KBM-7 (cell line): ENCODE measurements around the gene HOXB13.

Source experiments
- DNase-seq: peaks from one replicate; pipeline ENCODE4 v3.0.0-alpha.2; 2015
- in situ Hi-C: fragments of 300-500 bp; cut with MboI; formaldehyde crosslinking; loops from 2 replicates; pipeline ENCODE4 v1.14.3; 2020; ENCODE audit warnings: low sequenced_read_pairs, low pct_unique_long_range_greater_than_20kb, mixed read lengths

Gene HOXB13

GRCh38 chr17:48728232-48729231 lies at the start of gene HOXB13:
HOXB13 (minus strand) TSS chr17:48728750; CDS start chr17:48728593, 157 bp downstream.
- no peak for DNase-seq
- in situ Hi-C loops = no loop called here

GRCh38 chr17:48776602-48777001 lies 48.1 kb upstream of the HOXB13 start:
- in situ Hi-C loops = loop anchor here (25.0 kb wide), 1 partner anchor 89 kb away; no protein-coding TSS in a partner anchor
- no peak for DNase-seq

GRCh38 chr17:48773245-48773644 lies 44.7 kb upstream of the HOXB13 start:
- in situ Hi-C loops = no loop called here
- DNase-seq = no peak

- no peak for DNase-seq
- in situ Hi-C loops = no loop called here
These were observed 42.4 kb upstream of the HOXB13 start for GRCh38 chr17:48770954-48771353.

GRCh38 chr17:48769009-48769675 lies 40.6 kb upstream of the HOXB13 start:
- in situ Hi-C loops = no loop called here
- peak; percentile 16 for DNase-seq

- no peak for DNase-seq
These were observed 38.8 kb upstream of the HOXB13 start for GRCh38 chr17:48767263-48767774.

GRCh38 chr17:48761114-48761513 lies 32.6 kb upstream of the HOXB13 start:
- in situ Hi-C loops = no loop called here
- DNase-seq = no peak

More at GRCh38 chr17:48767263-48767774, 38.8 kb upstream of the HOXB13 start:
- in situ Hi-C loops = no loop called here

GRCh38 chr17:48760411-48760810 lies 31.9 kb upstream of the HOXB13 start:
- no peak for DNase-seq
- in situ Hi-C loops = no loop called here

- in situ Hi-C loops = no loop called here
- no peak for DNase-seq
These were observed 30.7 kb upstream of the HOXB13 start for GRCh38 chr17:48759288-48759687.

GRCh38 chr17:48757524-48757961 lies 29.0 kb upstream of the HOXB13 start:
- DNase-seq = no peak
- in situ Hi-C loops = no loop called here

GRCh38 chr17:48756830-48757251 lies 28.3 kb upstream of the HOXB13 start:
- in situ Hi-C loops = no loop called here
- peak; percentile 58 for DNase-seq

GRCh38 chr17:48755356-48755755 lies 26.8 kb upstream of the HOXB13 start:
- in situ Hi-C loops = no loop called here
- DNase-seq = peak; percentile 56

GRCh38 chr17:48754500-48755261 lies 26.1 kb upstream of the HOXB13 start:
- DNase-seq = no peak
- in situ Hi-C loops = no loop called here

- DNase-seq = no peak
- in situ Hi-C loops = no loop called here
These were observed 25.4 kb upstream of the HOXB13 start for GRCh38 chr17:48753794-48754499.

- DNase-seq = no peak
- in situ Hi-C loops = no loop called here
These were observed 24.1 kb upstream of the HOXB13 start for GRCh38 chr17:48752399-48753288.

- in situ Hi-C loops = no loop called here
- no peak for DNase-seq
These were observed 23.3 kb upstream of the HOXB13 start for GRCh38 chr17:48751733-48752398.

- in situ Hi-C loops = no loop called here
- DNase-seq = no peak
These were observed 22.6 kb upstream of the HOXB13 start for GRCh38 chr17:48751172-48751571.
